ENCODE results near the gene CRMP1.

DNA sequence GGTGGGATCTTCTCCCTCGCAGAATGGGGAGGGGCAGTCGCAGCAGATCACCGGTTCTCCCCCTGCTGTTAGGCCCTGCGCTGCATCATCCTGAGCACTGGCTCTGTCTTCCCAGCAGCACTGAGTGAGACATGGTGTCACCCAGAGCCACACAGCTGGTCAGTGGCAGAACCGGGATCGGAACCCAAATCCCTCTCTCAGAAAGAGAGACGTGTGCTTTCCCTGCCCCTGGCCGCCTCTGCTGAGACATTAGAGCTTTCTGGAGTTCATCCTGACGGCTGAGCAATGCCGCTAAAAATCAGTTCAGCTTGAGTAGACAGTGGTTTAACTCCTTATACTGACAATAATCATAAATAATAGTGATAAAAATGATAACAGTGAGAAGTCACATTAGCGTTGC lies 93.9 kb downstream of the CRMP1 start:
- TF ChIP-seq ZNF274 (IDR thresholded peaks at IDR 0.05; ENCODE audit: low read depth, low read length) (no peak), SUZ12 (IDR thresholded peaks at IDR 0.05; ENCODE audit: extremely low read depth, insufficient read depth, insufficient read length) (no peak), YY1 (IDR thresholded peaks at IDR 0.05; ENCODE audit: insufficient read depth, insufficient read length) (no peak)

Measured in NT2/D1 (cell line).